Bronchial epithelial cell (primary cell): Measurements from ENCODE around the gene PFN4. TPM values are rescaled to one million over a fixed set of nuclear protein-coding genes. Genes with fewer than 3 reads are reported as not detected.
A peak's percentile ranks its signal among the peaks of the same experiment; 100 is the strongest.

ENCODE experiments used
- DNase-seq: peaks from one replicate; pipeline ENCODE4 v3.0.0-alpha.2; 2010; ENCODE audit warnings: low read depth
- FAIRE-seq: peaks from 2 replicates; lab custom pipeline; 2011; peaks lifted over from hg19 to GRCh38; lab: Jason Lieb, UNC
- H3K27me3 ChIP-seq: 2 replicates; pipeline ENCODE4 v1.5.1; 2011; ENCODE audit warnings: low read length; ENCODE audit not compliant: control insufficient read depth, insufficient read depth
- H3K36me3 ChIP-seq: 2 replicates; pipeline ENCODE4 v1.5.1; 2011; ENCODE audit warnings: low read length; ENCODE audit not compliant: control insufficient read depth, insufficient read depth
- H3K4me3 ChIP-seq: 2 replicates; pipeline ENCODE4 v1.5.1; 2011; ENCODE audit warnings: mild to moderate bottlenecking, low read depth, low read length, control low read depth
- CTCF ChIP-seq: IDR thresholded peaks from 2 replicates; pipeline ENCODE4 v1.5.1; 2011; ENCODE audit warnings: mild to moderate bottlenecking, moderate library complexity, low read length, control low read depth, inconsistent platforms; ENCODE audit not compliant: insufficient read depth, severe bottlenecking
- total RNA-seq: library from RNA; depleted of rRNA; stranded (reverse); fragments of >200 nt; gene quantifications from 2 replicates; pipeline ENCODE4 v1.2.1, GENCODE V29; 2014

PFN4 gene, protein sequence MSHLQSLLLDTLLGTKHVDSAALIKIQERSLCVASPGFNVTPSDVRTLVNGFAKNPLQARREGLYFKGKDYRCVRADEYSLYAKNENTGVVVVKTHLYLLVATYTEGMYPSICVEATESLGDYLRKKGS
- under 0.01 and 0.38 TPM in 2 replicates for total RNA-seq

DNA sequence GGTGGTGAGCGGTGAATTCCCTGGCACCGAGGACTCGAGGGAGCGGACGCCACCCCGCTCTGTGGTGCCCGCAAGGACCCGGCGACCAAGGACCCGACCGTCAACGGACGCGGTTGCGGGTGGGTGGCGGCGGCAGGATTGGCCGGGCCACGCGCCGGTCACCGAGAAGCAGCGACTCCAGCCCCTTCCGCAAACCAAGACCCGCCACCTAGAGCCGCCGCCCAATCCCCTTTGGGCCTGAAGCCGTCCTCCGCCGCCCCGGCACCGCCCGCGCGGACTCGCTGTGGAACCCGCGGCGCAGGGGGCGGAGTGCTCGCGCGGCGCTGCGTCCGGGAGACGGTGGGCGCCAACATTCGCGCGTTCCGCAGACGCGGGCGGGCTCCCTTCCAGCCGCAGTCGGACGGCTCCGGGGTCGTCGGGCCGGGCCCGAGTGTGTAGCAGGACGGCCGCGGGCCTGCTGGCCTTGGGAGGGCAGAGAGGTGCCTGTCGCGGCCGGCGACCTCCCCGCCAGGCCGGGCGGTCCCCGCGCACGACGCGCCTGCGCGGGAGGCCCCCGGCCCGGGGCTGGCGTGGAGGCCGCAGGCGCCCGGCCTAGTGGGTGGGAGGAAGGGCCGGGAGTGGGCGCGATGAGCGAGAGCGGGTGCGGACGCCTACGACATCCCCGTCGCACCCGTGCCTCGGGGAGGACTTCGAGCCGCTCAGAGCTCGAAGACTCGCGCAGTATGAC, at the start of gene PFN4, which contains the start of gene FAM228B:
TSS of gene PFN4 (minus strand) at position 140 of the 727 bp plus-strand sequence. CDS start 799 bp downstream, outside the sequence.
TSS of gene FAM228B (plus strand) at position 275 of the 727 bp plus-strand sequence. CDS start 893 bp downstream, outside the sequence.
- DNase-seq: peak; percentile 55

DNA sequence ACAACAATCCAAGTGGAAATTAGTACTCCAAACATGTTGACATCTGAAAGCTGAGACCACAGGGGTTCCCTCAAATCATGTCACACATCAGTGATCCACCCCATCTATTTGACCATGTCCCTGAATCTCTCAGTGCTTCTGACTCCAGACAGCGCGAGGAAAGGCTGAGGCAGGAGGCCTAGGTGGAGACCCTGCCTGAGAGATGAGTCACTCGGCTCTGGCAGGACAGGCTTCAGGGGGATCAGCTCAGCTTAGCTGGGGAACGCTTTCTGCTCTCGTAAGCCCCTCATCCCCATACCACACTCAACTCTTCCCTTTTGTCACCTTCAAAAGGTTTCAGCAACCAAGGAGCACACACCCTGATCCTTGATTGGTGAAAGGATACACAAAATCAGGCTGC, 45.9 kb upstream of the PFN4 start:
- TF ChIP-seq CTCF: no peak
- FAIRE-seq: no peak
- H3K36me3 ChIP-seq: no peaks in the 10 kb centered on the region
- DNase-seq: no peak
- no peak overlapping the region for H3K4me3 ChIP-seq
- no peaks in the 10 kb centered on the region for H3K27me3 ChIP-seq

More for the DNA sequence above, at the start of gene PFN4, which contains the start of gene FAM228B:
- Histone ChIP-seq H3K36me3 (no peaks in the 10 kb centered on the region), H3K4me3 (peak within 1 kb of the TSS; percentile 74), H3K27me3 (no peaks in the 10 kb centered on the region)
- FAIRE-seq: no peak
- no peak for TF ChIP-seq CTCF

- DNase-seq (no peak), FAIRE-seq (no peak)
- no peak overlapping the region for H3K4me3 ChIP-seq
- no peaks in the 10 kb centered on the region for H3K36me3 ChIP-seq
- peak; percentile 75 for TF ChIP-seq CTCF
- no peaks in the 10 kb centered on the region for H3K27me3 ChIP-seq
Observed at GRCh38 chr2:24164416-24164973, 41.4 kb upstream of the PFN4 start.

DNA sequence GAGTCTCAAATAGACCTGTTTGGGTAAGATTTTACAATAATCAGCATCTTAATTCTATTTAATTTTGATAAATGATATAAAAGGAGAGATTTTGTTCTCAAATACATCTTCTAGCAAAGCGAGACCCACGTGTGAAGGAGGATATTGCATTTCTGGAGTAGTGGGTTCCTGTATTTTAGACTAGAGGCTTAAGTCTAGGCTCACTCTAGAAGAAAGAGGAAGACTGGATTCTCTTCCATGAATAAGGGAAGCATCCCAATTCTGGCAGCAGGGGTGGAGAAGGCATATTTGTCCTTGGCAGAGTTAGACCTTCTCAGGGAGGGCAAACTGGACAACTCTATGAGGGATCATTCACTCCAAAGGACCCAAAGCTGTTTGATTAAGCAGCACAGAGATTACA, 40.5 kb upstream of the PFN4 start:
- Histone ChIP-seq H3K36me3 (no peaks in the 10 kb centered on the region), H3K27me3 (no peaks in the 10 kb centered on the region), H3K4me3 (no peak overlapping the region)
- FAIRE-seq (no peak), DNase-seq (no peak)
- no peak for TF ChIP-seq CTCF

DNA sequence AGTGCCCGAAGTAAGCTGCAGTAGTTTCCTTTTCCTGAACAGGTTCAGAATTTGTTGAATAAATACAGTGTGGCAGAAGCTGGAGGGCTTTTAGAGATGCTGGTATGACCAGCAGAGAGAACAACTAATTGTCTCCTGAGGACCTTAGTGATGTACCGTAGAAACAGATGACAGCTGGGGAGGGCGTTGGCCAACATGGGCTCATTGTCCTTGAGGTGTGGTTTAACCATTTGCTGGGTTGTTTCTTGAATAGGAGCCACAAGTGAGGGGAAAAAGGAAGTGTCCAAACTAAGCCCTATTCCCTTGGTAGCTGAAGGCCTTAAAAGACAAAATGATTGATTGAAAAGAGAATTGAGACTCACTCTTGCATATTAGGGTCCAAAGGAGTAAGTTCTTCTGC, 40.1 kb upstream of the PFN4 start:
- H3K27me3 ChIP-seq: no peaks in the 10 kb centered on the region
- no peak overlapping the region for H3K4me3 ChIP-seq
- FAIRE-seq (no peak), DNase-seq (no peak)
- TF ChIP-seq CTCF: no peak
- no peaks in the 10 kb centered on the region for H3K36me3 ChIP-seq
